Natural killer cell (primary cell): Measurements from ENCODE around the gene CCDC183. TPM values are rescaled to one million over a fixed set of nuclear protein-coding genes. Genes with fewer than 3 reads are reported as not detected.

Experiments
- ATAC-seq, 3 donors: fragments of 150-1000 bp in 2 of 3; fragments of 200-7000 bp in 1 of 3; cut with Tn5 transposase; 1 replicate in 1 of 3; 2 replicates in 2 of 3; pipeline ENCODE4 v1.10.0; 2021; ENCODE audit warnings: mild to moderate bottlenecking in 2 of 3, moderate library complexity in 2 of 3
- DNase-seq, 2 donors: peaks; one replicate each; pipeline versions ENCODE4 v3.0.0 to v3.0.0-alpha.2; 2013 to 2021; ENCODE audit warnings: mixed read lengths in 1 of 2
- H3K27ac ChIP-seq: one replicate; pipeline ENCODE4 v1.5.1; 2013; ENCODE audit warnings: mild to moderate bottlenecking, low read length
- H3K27me3 ChIP-seq: one replicate; pipeline ENCODE4 v1.6.1; 2013; ENCODE audit warnings: low read length; ENCODE audit not compliant: control insufficient read depth, insufficient read depth
- H3K36me3 ChIP-seq: one replicate; pipeline ENCODE4 v1.6.1; 2013; ENCODE audit warnings: low read length; ENCODE audit not compliant: control insufficient read depth, insufficient read depth
- H3K4me1 ChIP-seq: one replicate; pipeline ENCODE4 v1.6.1; 2013; ENCODE audit warnings: low read length; ENCODE audit not compliant: control insufficient read depth, insufficient read depth
- H3K4me3 ChIP-seq: one replicate; pipeline ENCODE4 v1.5.1; 2013; ENCODE audit warnings: low read length
- H3K9me3 ChIP-seq: one replicate; pipeline ENCODE4 v1.6.1; 2013; ENCODE audit warnings: low read length; ENCODE audit not compliant: control insufficient read depth, insufficient read depth
- H3K27ac Mint-ChIP-seq, 2 donors: one replicate each; pipeline ENCODE4 v1.8.0; 2022; ENCODE audit warnings: mild to moderate bottlenecking in 2 of 2, mixed read lengths in 2 of 2, moderate library complexity in 1 of 2
- H3K27me3 Mint-ChIP-seq, 2 donors: one replicate each; pipeline ENCODE4 v1.8.0; 2022; ENCODE audit warnings: low read depth in 2 of 2, mixed read lengths in 2 of 2
- H3K36me3 Mint-ChIP-seq: one replicate; pipeline ENCODE4 v1.8.0; 2022; ENCODE audit warnings: mixed read lengths
- H3K4me1 Mint-ChIP-seq, 2 donors: one replicate each; pipeline ENCODE4 v1.8.0; 2022; ENCODE audit warnings: mixed read lengths in 2 of 2
- H3K4me3 Mint-ChIP-seq: one replicate; pipeline ENCODE4 v1.8.0; 2022; ENCODE audit warnings: mild to moderate bottlenecking, moderate library complexity, mixed read lengths
- H3K9me3 Mint-ChIP-seq, 2 donors: one replicate each; pipeline ENCODE4 v1.8.0; 2022; ENCODE audit warnings: mixed read lengths in 2 of 2
- CTCF ChIP-seq: fragments of 200-600 bp; IDR thresholded peaks from one replicate; pipeline ENCODE4 v1.8.0; 2022; ENCODE audit warnings: antibody characterized with exemption
- WGBS: methylation state at CpG from one replicate; pipeline ENCODE4 v1.1.7; 2013; ENCODE audit warnings: missing lambda C conversion rate; ENCODE audit not compliant: insufficient coverage; 5-methylcytosine and 5-hydroxymethylcytosine counted together
- intact Hi-C: fragments of 100-400 bp; cut with micrococcal nuclease; formaldehyde crosslinking; loops from one replicate; pipeline ENCODE4 v1.14.2; 2022
- total RNA-seq, 4 donors: library from RNA; stranded (reverse); fragments of 120-200 nt in 1 of 4; gene quantifications; one replicate each; pipeline versions ENCODE4 v1.2.3 to v1.2.4, GENCODE V29; 2013 to 2022

Gene CCDC183
- total RNA-seq, 3 donors from 2014 or later (not counting 1 experiment from before 2014, with no cell fraction given) = 0.56 to 0.75 (median 0.65) TPM

GRCh38 chr9:136804509-136805206 lies 8.5 kb downstream of the CCDC183 start:
- no peak for ATAC-seq
- no peak overlapping the region for H3K4me3 ChIP-seq
- DNase-seq = no peak
- 97% methylated on average over 20 of the region's 20 CpGs for WGBS
- H3K4me3 Mint-ChIP-seq = no peak overlapping the region
- no peaks in the 10 kb centered on the region for H3K9me3 ChIP-seq
- TF ChIP-seq CTCF = no peak
- no peak overlapping the region for H3K27ac Mint-ChIP-seq
- H3K4me1 ChIP-seq = peaks cover 44% of the 10 kb centered on the region
- no peaks in the 10 kb centered on the region for H3K36me3 Mint-ChIP-seq
- H3K4me1 Mint-ChIP-seq = peaks cover 26 to 45% of the 10 kb centered on the region in 2 donors
- H3K27ac ChIP-seq = no peak overlapping the region
- peaks cover 2% of the 10 kb centered on the region for H3K36me3 ChIP-seq
- no peaks in the 10 kb centered on the region for H3K9me3 Mint-ChIP-seq
- intact Hi-C loops = loop anchor here (5.0 kb wide), 1 partner anchor 38 kb away; the partner anchor contains the start of gene AJM1
- H3K27me3 Mint-ChIP-seq = peaks cover 0 to 9% of the 10 kb centered on the region in 2 donors
- H3K27me3 ChIP-seq = peaks cover 6% of the 10 kb centered on the region

GRCh38 chr9:136805207-136805740 lies 9.1 kb downstream of the CCDC183 start:
- intact Hi-C loops = loop anchor here (5.0 kb wide), 1 partner anchor 37 kb away; the partner anchor contains the start of gene AJM1
- ATAC-seq (no peak), DNase-seq (no peak)
- WGBS = 98% methylated on average over 12 of the region's 12 CpGs
- no peaks in the 10 kb centered on the region for H3K9me3 ChIP-seq
- H3K27ac Mint-ChIP-seq = no peak overlapping the region
- peaks cover 2% of the 10 kb centered on the region for H3K36me3 ChIP-seq
- no peaks in the 10 kb centered on the region for H3K36me3 Mint-ChIP-seq
- H3K9me3 Mint-ChIP-seq = no peaks in the 10 kb centered on the region
- peaks cover 42% of the 10 kb centered on the region for H3K4me1 ChIP-seq
- TF ChIP-seq CTCF = no peak
- H3K4me3 ChIP-seq = no peak overlapping the region
- H3K4me1 Mint-ChIP-seq = peaks cover 28 to 39% of the 10 kb centered on the region in 2 donors
- no peak overlapping the region for H3K27ac ChIP-seq
- H3K27me3 ChIP-seq = peaks cover 4% of the 10 kb centered on the region
- H3K4me3 Mint-ChIP-seq = peak overlapping the region; percentile 50
- peaks cover 0 to 9% of the 10 kb centered on the region in 2 donors for H3K27me3 Mint-ChIP-seq

GRCh38 chr9:136806067-136806466 lies 9.9 kb downstream of the CCDC183 start:
- Histone ChIP-seq H3K4me1 (peaks cover 34% of the 10 kb centered on the region), H3K36me3 (peaks cover 6% of the 10 kb centered on the region), H3K9me3 (no peaks in the 10 kb centered on the region), H3K4me3 (no peak overlapping the region), H3K27ac (no peak overlapping the region), H3K27me3 (peaks cover 4% of the 10 kb centered on the region)
- no peak for ATAC-seq
- no peak for DNase-seq
- 98% methylated on average over 10 of the region's 10 CpGs for WGBS
- H3K9me3 Mint-ChIP-seq = no peaks in the 10 kb centered on the region
- peaks cover 23 to 34% of the 10 kb centered on the region in 2 donors for H3K4me1 Mint-ChIP-seq
- H3K27me3 Mint-ChIP-seq = peaks cover 0 to 5% of the 10 kb centered on the region in 2 donors
- no peak for TF ChIP-seq CTCF
- peak overlapping the region in 1 of 2 donors; percentile 83 for H3K27ac Mint-ChIP-seq
- intact Hi-C loops = loop anchor here (5.0 kb wide), 1 partner anchor 36 kb away; the partner anchor contains the start of gene AJM1
- H3K4me3 Mint-ChIP-seq = peak overlapping the region; percentile 89
- no peaks in the 10 kb centered on the region for H3K36me3 Mint-ChIP-seq
